Astrocyte (in vitro differentiated cells and primary cell): ENCODE measurements around the gene ESPNL.

Source experiments
- EZH2 ChIP-seq: IDR thresholded peaks from 2 replicates; pipeline ENCODE4 v1.6.1; 2012; ENCODE audit warnings: mild to moderate bottlenecking, low read length, inconsistent platforms; ENCODE audit not compliant: insufficient read depth
- TF ChIP-seq, protein P1 (sequence below): IDR thresholded peaks from 2 replicates; pipeline ENCODE4 v1.5.1; 2011; ENCODE audit warnings: low read depth, mild to moderate bottlenecking, inconsistent platforms, low read length, moderate library complexity; ENCODE audit not compliant: insufficient read depth

DNA sequence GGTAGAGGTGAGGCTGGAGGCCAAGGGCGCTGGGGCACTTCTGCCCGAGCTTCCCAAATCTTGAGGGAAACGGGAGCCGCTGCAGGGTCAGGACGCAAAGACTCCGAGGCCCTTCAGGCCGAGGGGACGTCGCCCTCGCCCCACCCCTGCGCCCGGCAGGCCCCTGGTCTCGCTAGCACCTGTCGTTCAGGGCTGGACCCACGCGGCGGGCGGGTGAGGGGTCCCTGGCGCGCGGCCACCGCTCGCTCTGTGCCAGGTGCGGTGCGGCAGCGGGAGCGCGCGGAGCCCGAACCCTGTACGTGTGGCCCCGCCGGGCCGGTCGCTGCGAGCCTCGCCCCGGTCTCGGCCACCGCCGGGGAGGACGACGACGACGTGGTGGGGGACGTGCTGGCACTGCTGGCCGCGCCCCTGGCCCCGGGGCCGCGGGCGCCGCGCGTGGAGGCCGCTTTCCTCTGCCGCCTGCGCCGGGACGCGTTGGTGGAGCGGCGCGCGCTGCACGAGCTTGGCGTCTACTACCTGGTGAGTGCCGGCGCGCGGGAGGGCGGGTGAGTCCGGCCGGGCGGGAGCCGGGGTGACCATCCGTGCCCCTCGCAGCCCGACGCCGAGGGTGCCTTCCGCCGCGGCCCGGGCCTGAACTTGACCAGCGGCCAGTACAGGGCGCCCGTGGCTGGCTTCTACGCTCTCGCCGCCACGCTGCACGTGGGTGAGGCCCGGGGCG lies 63.5 kb downstream of the ESPNL start:
- TF ChIP-seq, protein P1, sequence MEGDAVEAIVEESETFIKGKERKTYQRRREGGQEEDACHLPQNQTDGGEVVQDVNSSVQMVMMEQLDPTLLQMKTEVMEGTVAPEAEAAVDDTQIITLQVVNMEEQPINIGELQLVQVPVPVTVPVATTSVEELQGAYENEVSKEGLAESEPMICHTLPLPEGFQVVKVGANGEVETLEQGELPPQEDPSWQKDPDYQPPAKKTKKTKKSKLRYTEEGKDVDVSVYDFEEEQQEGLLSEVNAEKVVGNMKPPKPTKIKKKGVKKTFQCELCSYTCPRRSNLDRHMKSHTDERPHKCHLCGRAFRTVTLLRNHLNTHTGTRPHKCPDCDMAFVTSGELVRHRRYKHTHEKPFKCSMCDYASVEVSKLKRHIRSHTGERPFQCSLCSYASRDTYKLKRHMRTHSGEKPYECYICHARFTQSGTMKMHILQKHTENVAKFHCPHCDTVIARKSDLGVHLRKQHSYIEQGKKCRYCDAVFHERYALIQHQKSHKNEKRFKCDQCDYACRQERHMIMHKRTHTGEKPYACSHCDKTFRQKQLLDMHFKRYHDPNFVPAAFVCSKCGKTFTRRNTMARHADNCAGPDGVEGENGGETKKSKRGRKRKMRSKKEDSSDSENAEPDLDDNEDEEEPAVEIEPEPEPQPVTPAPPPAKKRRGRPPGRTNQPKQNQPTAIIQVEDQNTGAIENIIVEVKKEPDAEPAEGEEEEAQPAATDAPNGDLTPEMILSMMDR: no peak
- TF ChIP-seq EZH2: no peak
